Natural killer cell (primary cell): Measurements from ENCODE around the gene RPRD1B. TPM values are rescaled to one million over a fixed set of nuclear protein-coding genes. Genes with fewer than 3 reads are reported as not detected.
A peak's percentile ranks its signal among the peaks of the same experiment; 100 is the strongest.
"Not testable (repeated sequence)": the region's sequence is repeated elsewhere in the genome, so short reads cannot be mapped to it uniquely, and the experiment has no call there.

Source experiments
- ATAC-seq, 3 donors: fragments of 150-1000 bp in 2 of 3; fragments of 200-7000 bp in 1 of 3; cut with Tn5 transposase; 1 replicate in 1 of 3; 2 replicates in 2 of 3; pipeline ENCODE4 v1.10.0; 2021; ENCODE audit warnings: mild to moderate bottlenecking in 2 of 3, moderate library complexity in 2 of 3
- DNase-seq, 2 donors: peaks; one replicate each; pipeline versions ENCODE4 v3.0.0 to v3.0.0-alpha.2; 2013 to 2021; ENCODE audit warnings: mixed read lengths in 1 of 2
- H3K27ac ChIP-seq: one replicate; pipeline ENCODE4 v1.5.1; 2013; ENCODE audit warnings: mild to moderate bottlenecking, low read length
- H3K27me3 ChIP-seq: one replicate; pipeline ENCODE4 v1.6.1; 2013; ENCODE audit warnings: low read length; ENCODE audit not compliant: control insufficient read depth, insufficient read depth
- H3K36me3 ChIP-seq: one replicate; pipeline ENCODE4 v1.6.1; 2013; ENCODE audit warnings: low read length; ENCODE audit not compliant: control insufficient read depth, insufficient read depth
- H3K4me1 ChIP-seq: one replicate; pipeline ENCODE4 v1.6.1; 2013; ENCODE audit warnings: low read length; ENCODE audit not compliant: control insufficient read depth, insufficient read depth
- H3K4me3 ChIP-seq: one replicate; pipeline ENCODE4 v1.5.1; 2013; ENCODE audit warnings: low read length
- H3K9me3 ChIP-seq: one replicate; pipeline ENCODE4 v1.6.1; 2013; ENCODE audit warnings: low read length; ENCODE audit not compliant: control insufficient read depth, insufficient read depth
- H3K27ac Mint-ChIP-seq, 2 donors: one replicate each; pipeline ENCODE4 v1.8.0; 2022; ENCODE audit warnings: mild to moderate bottlenecking in 2 of 2, mixed read lengths in 2 of 2, moderate library complexity in 1 of 2
- H3K27me3 Mint-ChIP-seq, 2 donors: one replicate each; pipeline ENCODE4 v1.8.0; 2022; ENCODE audit warnings: low read depth in 2 of 2, mixed read lengths in 2 of 2
- H3K36me3 Mint-ChIP-seq: one replicate; pipeline ENCODE4 v1.8.0; 2022; ENCODE audit warnings: mixed read lengths
- H3K4me1 Mint-ChIP-seq, 2 donors: one replicate each; pipeline ENCODE4 v1.8.0; 2022; ENCODE audit warnings: mixed read lengths in 2 of 2
- H3K4me3 Mint-ChIP-seq: one replicate; pipeline ENCODE4 v1.8.0; 2022; ENCODE audit warnings: mild to moderate bottlenecking, moderate library complexity, mixed read lengths
- H3K9me3 Mint-ChIP-seq, 2 donors: one replicate each; pipeline ENCODE4 v1.8.0; 2022; ENCODE audit warnings: mixed read lengths in 2 of 2
- WGBS: methylation state at CpG from one replicate; pipeline ENCODE4 v1.1.7; 2013; ENCODE audit warnings: missing lambda C conversion rate; ENCODE audit not compliant: insufficient coverage; 5-methylcytosine and 5-hydroxymethylcytosine counted together
- intact Hi-C: fragments of 100-400 bp; cut with micrococcal nuclease; formaldehyde crosslinking; loops from one replicate; pipeline ENCODE4 v1.14.2; 2022
- total RNA-seq, 4 donors: library from RNA; stranded (reverse); fragments of 120-200 nt in 1 of 4; gene quantifications; one replicate each; pipeline versions ENCODE4 v1.2.3 to v1.2.4, GENCODE V29; 2013 to 2022
- TF ChIP-seq, protein P1 (sequence below): fragments of 200-600 bp; IDR thresholded peaks from one replicate; pipeline ENCODE4 v1.8.0; 2022; ENCODE audit warnings: antibody characterized with exemption

Gene RPRD1B
- total RNA-seq, 3 donors from 2014 or later (not counting 1 experiment from before 2014, with no cell fraction given): 75.8 to 87.3 (median 77.6) TPM

DNA sequence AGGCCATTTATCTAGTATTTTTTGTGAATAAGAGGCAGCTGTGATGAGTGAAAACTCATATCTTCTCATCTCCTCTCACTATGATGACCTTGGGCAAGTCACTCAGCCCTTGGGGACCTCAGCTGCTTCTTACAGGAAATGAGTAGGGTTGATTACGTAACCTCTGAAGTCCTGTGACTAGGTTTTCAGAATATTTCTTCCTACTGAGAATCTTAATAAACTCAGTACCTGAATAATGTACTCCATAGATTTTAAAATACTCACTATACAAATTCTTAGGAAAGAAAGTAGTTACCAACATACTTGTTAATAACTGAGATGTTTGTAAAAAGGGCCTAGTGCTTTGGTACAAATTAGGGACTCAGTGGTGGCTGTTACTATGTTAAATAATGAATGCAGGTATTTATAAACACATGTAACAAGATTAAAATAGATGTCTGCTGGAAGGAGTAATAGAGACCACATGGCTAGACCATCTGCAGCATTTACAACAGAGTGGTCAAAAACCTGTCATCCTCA lies 60.9 kb downstream of the RPRD1B start:
- H3K36me3 ChIP-seq: peaks cover 9% of the 10 kb centered on the region
- no peaks in the 10 kb centered on the region for H3K36me3 Mint-ChIP-seq
- H3K27ac ChIP-seq: peak overlapping the region; percentile 86
- no peak overlapping the region for H3K4me3 ChIP-seq
- no peaks in the 10 kb centered on the region for H3K27me3 Mint-ChIP-seq
- no peaks in the 10 kb centered on the region for H3K9me3 ChIP-seq
- DNase-seq (peak in 1 of 2 donors; percentile 66), ATAC-seq (peak; percentile 80 to 82 (median 80))
- no CpG with 5 or more reads among the region's 1 CpG for WGBS
- no peaks in the 10 kb centered on the region for H3K9me3 Mint-ChIP-seq
- H3K27me3 ChIP-seq: no peaks in the 10 kb centered on the region
- peaks cover 42 to 48% of the 10 kb centered on the region in 2 donors for H3K4me1 Mint-ChIP-seq
- H3K4me3 Mint-ChIP-seq: peak overlapping the region; percentile 77
- H3K4me1 ChIP-seq: peaks cover 38% of the 10 kb centered on the region
- peak overlapping the region; percentile 97 to 98 for H3K27ac Mint-ChIP-seq
- intact Hi-C loops: no loop called here
- TF ChIP-seq, protein P1, sequence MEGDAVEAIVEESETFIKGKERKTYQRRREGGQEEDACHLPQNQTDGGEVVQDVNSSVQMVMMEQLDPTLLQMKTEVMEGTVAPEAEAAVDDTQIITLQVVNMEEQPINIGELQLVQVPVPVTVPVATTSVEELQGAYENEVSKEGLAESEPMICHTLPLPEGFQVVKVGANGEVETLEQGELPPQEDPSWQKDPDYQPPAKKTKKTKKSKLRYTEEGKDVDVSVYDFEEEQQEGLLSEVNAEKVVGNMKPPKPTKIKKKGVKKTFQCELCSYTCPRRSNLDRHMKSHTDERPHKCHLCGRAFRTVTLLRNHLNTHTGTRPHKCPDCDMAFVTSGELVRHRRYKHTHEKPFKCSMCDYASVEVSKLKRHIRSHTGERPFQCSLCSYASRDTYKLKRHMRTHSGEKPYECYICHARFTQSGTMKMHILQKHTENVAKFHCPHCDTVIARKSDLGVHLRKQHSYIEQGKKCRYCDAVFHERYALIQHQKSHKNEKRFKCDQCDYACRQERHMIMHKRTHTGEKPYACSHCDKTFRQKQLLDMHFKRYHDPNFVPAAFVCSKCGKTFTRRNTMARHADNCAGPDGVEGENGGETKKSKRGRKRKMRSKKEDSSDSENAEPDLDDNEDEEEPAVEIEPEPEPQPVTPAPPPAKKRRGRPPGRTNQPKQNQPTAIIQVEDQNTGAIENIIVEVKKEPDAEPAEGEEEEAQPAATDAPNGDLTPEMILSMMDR: no peak

DNA sequence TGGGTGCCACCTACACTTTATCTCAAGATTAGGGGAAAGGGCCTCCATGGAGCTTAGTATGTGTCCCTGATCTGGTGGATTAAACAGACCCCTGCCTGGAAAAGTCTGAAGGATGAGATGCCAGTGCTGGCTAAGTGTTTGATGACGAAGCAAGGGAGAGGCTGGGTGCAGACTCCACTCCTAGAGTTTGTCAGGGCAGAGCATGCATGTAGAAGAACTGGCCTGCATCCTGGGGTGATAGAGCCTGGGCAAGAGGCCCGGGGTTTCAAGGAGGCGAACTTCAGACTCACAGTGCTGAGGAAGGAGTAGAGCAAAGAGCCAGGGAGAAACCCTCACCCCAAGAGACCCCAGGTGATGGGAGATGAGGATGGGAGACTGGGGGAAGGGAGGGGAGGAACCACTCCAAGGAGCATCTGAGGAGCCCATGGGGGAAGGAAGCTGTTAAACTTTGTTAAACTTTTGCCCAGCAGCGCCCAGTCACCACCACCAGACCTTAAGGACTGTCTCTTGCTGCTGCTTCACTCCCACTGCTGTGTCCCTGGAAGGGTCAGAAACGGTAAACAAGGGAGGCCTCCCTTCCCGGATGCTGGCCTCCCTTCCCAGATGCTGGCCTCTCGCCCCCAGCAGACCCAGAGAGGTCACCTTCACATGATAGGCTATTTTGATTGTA lies 61.6 kb downstream of the RPRD1B start:
- no peak overlapping the region for H3K4me3 Mint-ChIP-seq
- TF ChIP-seq, protein P1: no peak
- Histone ChIP-seq H3K4me1 (peaks cover 38% of the 10 kb centered on the region), H3K27ac (peak overlapping the region; percentile 86), H3K4me3 (no peak overlapping the region), H3K36me3 (peaks cover 5% of the 10 kb centered on the region), H3K27me3 (no peaks in the 10 kb centered on the region), H3K9me3 (no peaks in the 10 kb centered on the region)
- 95% methylated on average over 7 of the region's 7 CpGs for WGBS
- peaks cover 1% of the 10 kb centered on the region for H3K36me3 Mint-ChIP-seq
- DNase-seq (no peak), ATAC-seq (no peak)
- peak overlapping the region; percentile 97 to 98 for H3K27ac Mint-ChIP-seq
- intact Hi-C loops: no loop called here
- no peaks in the 10 kb centered on the region for H3K9me3 Mint-ChIP-seq
- no peaks in the 10 kb centered on the region for H3K27me3 Mint-ChIP-seq
- H3K4me1 Mint-ChIP-seq: peaks cover 42 to 48% of the 10 kb centered on the region in 2 donors

DNA sequence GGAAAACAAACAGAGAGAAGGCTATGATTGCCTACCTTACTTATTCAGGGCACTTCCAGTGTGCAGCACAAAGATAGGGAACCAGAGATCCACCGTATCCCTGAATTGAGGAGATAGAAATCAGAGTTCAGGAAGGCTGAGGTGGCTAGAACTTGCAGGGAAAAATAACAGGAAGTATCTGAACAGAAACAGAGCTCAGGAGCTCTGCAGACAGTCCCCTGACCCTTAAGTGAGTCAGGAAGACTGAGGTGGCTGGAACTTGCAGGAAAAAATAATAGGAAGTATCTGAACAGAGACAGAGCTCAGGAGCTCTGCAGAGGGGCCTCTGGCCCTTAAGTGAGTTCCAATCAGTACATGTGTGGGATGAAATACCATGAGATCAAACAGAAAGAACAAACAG lies 65.4 kb downstream of the RPRD1B start:
- peaks cover 0 to 5% of the 10 kb centered on the region in 2 donors for H3K9me3 Mint-ChIP-seq
- peaks cover 3 to 6% of the 10 kb centered on the region in 2 donors for H3K27me3 Mint-ChIP-seq
- peak overlapping the region in 1 of 2 donors; percentile 1 for H3K27ac Mint-ChIP-seq
- TF ChIP-seq, protein P1: no peak
- ATAC-seq (no peak), DNase-seq (no peak)
- Histone ChIP-seq H3K9me3 (no peaks in the 10 kb centered on the region), H3K27ac (no peak overlapping the region), H3K27me3 (no peaks in the 10 kb centered on the region), H3K4me3 (no peak overlapping the region), H3K36me3 (no peaks in the 10 kb centered on the region), H3K4me1 (peaks cover 16% of the 10 kb centered on the region)
- intact Hi-C loops: no loop called here
- peaks cover 13 to 14% of the 10 kb centered on the region in 2 donors for H3K4me1 Mint-ChIP-seq
- peaks cover 10% of the 10 kb centered on the region for H3K36me3 Mint-ChIP-seq
- 90% methylated on average over 1 of the region's 1 CpG for WGBS
- no peak overlapping the region for H3K4me3 Mint-ChIP-seq

DNA sequence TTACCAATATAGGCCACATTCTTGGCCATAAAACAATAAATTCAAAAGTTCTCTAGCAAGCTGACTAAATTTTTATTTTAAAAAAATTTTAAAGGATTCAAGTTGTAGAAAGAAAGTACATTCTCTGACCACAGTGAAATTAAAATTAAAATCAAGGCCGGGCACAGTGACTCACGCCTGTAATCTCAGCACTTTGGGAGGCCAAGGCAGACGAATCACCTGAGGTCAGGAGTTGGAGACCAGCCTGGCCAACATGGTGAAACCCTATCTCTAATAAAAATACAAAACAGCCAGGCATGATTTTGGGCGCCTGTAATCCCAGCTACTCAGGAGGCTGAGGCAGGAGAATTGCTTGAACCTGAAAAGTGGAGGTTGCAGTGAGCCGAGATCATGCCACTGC lies 68.7 kb downstream of the RPRD1B start:
- H3K36me3 ChIP-seq, H3K9me3 Mint-ChIP-seq, H3K27me3 Mint-ChIP-seq, H3K4me3 Mint-ChIP-seq, ATAC-seq, H3K27me3 ChIP-seq, intact Hi-C loops, H3K4me1 Mint-ChIP-seq, H3K27ac ChIP-seq, H3K4me3 ChIP-seq, H3K4me1 ChIP-seq, DNase-seq, H3K27ac Mint-ChIP-seq, H3K9me3 ChIP-seq: not testable (repeated sequence)
- 94% methylated on average over 3 of the region's 5 CpGs for WGBS
- peaks cover 10% of the 10 kb centered on the region for H3K36me3 Mint-ChIP-seq
